NCI-H146 (cell line): ENCODE results near the gene ALDH1L1.

ENCODE experiments used
- DNase-seq: peaks from one replicate; lab custom pipeline; 2025; lab: John Stamatoyannopoulos, UW

Gene ALDH1L1

DNA sequence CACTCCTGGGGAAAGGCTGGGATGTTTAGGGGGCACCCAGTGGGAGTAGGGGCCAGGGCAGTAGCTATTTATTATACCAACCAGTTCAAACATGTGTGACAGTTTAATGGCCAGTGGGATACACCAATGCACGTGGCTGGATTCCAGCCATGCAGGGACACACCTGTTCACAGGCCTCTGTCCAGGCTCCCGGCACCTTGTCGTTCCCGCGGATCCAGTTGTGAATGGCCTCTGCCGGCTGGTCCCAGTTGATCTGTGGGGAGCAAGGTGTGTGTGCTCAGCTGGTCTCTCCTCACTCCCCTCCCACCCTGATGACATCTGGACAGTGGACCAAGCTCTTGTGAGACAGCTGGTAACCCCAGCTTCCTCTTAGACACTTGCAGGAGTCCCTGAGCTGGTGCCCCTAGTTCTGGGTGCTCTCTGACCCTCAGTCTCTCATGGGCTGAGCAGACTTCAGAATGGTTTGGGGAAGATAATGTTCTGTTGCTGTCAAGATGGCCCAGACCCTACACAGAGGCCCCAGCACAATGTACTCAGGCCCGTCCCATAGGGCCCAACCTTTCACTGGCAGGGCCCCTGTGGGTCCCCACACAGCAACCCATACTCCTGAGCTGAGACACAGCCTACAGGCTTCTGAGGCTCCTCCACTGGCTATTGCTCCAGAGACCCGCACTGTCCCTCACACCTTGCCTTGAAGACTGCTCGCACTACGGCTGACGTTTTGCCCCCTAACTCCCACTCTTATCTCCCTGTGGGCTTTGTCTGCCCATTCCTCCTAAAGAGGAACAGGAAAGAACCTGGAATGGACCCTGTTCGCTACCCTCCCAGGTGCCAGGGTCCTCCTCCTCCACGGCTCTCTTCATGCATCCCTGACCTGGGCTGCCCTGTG, 25.8 kb downstream of the ALDH1L1 start:
- DNase-seq, result no peak

DNA sequence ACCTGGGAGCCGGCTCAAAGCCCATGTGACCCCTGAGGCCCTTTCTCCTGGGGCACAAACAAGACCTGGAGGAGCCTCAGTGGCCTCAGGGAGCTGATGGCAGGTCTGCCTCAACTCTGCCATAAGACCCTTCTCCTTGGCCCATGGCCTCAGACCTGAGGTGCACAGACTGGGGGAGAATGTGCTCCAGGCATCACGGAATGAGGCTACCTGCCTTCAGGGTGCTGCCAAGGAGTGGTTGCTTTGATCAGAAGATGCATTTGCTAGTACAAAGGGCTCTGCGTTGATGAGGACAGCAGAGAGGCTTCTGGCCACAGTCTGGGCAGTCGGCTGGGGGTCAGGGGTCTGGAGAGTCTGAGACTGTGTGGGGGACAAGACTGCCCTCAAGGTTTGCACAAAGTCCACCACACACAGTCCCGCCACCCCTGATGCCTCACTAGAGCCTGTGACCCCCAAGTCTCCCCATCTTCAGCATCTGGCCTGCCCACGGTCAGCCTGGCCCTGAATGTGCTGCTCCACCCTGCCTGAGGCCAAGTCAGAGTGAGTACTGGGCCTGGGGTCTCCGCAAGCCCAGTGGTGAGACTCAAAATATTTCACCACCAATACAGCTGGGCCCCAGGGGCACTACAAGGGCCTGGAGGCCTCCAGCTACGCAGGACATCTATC, 26.6 kb downstream of the ALDH1L1 start:
- no peak for DNase-seq

DNA sequence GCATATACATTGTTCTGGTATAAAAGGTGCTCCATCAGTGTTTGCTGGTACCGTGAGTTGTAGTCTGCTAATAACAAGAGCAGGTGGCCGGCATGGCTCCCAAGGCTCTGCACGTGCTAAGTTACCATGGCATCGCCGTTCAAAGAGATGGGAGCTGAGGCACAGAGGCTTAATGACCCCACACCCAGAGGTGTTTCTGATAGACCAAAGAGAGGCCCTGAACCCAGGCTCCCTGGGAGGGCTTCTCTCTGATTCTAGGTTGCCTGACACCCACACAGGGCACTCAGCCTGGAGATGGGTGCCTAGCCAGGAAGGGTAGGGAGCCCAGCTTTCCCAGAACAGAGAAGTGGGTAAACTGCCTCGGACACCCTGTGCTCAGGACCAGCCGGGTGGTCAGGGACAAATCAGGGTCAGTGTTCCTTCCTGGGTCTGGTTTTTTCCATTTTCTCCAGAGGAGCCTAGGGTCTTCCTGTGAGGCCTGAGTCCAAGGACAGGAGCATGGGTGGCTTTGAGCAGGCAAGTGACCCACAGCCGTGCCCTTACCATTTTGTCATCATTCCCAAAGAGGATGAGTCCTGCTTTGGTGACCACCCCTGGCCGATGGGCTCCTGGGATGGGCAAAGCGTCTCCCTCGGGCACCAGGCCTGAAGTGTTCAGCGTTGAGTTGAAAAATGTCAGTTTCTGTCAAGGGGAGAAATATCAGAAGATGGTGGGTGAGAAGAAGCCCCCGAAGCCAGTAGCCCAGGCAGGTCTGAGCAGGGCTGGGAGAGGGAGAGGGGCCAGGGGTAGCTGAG, 27.3 kb downstream of the ALDH1L1 start:
- DNase-seq, result peak; percentile 25

DNA sequence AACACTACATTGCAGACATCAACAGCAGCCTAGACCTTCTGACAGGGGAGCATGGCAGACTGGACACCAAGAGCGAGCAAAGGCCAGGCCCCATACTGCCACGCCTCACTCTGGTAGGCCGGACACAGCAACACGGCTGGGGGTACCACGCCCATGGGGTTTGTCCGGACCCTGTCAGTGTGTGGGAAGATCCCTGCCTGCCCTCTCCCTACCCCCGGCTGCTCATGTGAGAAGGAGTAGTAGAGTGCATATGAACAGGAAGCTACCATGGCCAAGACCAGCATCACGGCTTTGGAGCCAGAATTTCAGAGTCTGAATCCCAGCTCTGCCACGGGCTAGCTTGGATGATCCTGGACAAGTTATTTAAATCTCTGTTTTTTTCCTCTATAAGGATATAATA, 27.9 kb downstream of the ALDH1L1 start:
- no peak for DNase-seq

DNA sequence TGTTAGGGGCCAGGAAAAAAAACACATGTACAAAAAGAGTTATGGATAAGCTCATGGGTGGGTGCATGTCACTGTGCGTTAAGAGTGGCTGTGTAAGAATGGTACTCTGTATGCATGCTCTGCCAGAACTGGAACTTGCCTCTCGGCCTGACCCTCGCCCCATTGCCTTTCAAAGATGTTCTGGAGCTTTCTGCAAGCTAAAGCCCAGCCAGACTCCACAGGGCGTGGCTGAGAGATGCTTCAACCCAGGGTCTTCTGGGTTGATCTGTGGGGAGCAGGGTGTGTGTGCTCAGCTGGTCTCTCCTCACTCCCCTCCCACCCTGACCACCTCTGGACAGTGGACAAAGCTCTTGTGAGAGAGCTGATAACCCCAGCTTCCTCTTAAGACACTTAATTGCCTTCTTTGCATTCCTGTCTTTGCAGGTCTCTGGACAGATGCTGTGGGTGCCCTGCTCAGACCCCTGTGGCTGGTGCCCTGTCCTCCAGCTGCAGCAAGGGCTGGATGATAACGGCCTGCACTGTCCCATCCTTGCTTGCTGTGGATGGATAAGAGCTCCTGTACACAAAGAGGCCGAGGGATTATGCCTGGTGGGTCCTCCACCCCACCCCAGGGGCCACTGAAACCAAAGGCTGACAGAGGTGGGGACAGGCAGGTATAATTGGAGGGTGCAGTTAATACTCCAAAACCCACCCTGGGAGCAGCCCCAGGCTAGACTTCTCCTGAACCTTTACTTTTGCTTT, 28.7 kb downstream of the ALDH1L1 start:
- DNase-seq, result no peak

DNA sequence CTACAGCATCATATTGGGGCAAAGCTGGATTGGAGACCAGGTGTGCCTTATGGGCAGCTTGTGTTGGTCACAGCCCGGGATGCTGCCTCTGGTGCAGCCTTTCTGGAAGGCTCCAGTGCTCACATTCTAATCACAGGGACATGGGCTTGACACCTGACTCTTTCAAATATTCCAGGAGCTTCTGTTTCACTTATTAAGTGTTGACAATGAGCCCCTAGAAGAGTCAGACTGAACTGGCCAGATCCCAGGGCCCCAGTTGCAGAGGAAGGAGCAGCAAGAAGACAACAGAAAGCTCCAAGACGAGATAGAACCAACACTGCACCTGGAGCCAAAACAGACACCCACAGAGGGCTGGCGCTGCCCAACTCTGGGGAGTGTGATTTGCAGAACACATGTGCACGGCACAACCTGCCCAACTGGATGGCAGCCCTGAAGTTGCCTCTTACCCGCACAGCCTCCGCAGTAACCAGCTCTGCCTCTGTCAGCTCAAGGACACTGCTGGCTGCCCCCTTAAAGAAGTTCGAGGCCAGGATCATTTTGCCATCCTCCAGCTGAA, 30.3 kb downstream of the ALDH1L1 start:
- DNase-seq, result no peak

DNA sequence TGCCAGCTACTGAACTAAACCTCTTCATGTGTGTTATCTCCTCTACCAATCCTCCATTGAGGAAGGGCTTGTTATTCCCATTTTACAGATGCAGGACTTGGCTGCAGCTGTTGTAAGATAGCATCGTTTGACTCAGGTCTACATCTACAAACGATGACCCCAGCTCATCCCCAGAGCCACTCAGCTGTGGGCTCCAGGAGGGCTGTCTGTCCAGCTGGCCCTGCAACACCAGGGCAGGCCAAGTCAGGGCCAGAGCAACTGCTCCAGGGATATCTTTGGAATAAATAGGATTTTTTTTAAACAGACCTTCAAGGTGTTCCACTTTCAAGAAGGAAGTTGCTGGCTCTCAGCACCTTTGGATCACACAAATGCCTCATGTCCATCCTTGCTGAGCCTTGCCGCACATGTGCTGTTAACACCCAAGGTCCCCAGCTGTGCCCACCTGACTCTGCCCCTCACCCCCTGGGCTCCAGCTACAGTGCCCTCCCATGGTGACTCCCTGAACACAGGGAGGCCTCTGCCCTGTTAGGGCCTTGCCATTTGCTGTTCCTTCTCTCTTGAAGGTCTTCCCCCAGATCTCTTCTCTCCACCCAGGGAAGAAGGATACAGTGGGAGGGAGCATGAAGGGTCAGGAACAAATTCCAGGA, 31.0 kb downstream of the ALDH1L1 start:
- no peak for DNase-seq

DNA sequence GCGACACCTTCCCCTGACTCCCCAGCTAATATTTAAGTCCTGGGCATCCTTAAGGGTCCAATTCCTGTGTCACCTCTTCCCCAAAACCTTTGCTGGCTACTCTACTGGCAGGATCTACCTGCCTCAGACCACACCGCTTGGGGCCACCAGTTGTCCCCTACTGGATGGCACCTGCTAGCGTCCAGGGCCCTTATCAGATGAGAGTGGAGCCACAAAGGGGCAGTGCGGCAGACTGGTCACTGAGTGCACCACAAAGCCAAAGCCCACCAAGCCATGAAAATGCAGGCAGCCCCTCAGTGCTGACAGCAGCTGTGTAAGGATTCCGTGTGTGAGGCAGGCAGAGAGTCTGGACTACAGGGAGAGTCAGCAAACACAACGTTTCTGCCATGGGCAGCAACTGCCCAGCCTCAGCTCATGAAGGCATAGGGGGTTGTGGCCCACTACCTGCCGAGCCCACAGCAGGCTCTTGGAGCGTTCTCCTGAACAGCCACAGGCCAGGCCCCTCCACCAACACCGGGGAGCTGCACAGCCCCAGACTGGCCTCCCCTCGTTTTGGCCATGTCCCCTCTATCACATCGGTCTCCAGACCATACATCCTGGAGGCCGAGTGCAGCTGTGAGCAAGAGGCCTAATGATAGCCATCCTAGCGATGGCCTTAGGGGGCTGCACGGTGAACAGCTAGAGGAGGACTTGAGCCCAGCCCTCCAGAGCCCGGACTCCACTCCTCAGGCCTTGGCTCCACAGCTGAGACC, 32.3 kb downstream of the ALDH1L1 start:
- no peak for DNase-seq

DNA sequence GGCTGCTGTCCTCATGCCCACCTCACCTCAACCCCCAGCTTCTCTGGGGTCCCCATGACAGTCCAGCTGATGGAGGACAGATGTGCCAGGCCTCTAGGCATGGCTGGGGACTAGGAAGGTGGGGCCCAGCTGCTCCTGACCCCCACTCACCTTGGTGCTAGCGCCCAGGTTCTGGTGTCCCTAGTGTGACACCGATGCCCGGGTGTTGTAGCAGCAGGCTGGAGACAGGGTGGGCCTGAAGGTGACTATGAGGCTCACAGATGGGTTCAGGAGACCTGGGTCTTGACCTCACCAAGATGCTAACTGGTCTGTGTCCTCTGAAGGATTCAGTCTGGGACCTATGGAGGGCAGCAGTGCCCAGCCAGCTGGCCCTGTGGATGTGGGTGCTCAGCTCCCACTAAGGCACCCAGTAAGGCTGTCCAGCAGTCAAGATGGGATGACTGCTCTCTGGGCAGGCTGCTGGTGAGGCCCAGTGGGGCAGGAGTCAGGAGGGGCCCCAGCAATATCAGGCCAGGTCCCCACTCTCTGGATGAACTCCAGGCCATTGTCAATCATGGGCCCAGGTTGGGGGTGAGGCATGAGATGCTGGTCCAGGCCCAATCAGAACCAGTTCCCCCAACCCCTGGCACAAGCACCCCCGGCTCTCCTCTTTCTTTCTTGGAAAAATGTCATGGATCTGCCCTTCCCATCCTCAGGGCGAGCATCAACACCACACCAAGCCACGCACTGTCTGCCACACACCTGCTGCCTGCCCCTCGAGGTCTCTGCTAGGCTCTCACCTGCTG, 33.0 kb downstream of the ALDH1L1 start:
- no peak for DNase-seq

DNA sequence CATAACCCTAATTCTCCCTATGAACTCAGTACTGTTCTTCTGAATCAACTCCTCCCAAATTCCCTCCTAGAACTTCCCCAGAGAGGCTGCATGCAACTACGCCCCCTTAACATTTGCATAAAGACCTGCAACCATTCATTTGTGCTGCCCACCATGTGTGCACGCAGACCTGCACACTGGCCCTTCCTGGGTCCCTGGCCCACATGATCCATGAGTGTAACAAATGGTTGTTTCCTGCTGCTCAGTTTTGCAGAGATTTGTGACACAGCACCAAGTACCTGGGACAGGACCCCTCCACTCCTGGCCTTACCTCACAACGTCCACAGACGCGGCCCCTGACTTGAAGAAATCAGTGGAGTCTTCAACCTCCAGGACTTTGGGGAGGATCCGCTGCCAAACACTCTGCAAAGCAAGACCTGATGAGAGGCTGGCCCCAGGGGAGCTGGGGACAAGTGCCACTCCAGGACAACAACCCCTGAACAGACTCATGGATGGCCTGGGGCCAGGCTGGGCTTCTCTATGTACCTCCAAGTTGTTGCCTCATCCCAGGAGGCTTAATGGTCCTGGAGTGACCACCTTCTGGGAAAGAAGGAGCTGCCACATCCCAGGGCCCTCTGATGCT, 33.8 kb downstream of the ALDH1L1 start:
- DNase-seq, result no peak

DNA sequence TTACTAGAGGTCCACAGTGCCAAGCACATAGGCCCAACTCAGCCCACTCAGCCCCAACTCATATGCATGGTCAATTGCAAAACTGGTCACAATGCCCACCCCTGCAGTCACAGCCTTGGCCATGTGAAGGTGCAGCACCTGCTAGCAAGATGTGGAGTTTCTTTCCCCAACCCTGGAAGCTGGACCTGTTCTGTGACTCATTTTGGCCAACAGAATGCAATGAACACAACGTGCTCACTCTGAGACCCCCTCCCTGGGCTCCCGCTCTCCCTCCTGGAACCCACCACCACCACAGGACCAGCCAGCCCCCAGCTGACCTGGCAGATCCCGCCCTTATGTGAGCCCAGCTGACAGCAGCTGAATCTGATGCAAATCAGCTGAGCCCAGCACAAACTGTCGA, 34.4 kb downstream of the ALDH1L1 start:
- DNase-seq, result no peak

DNA sequence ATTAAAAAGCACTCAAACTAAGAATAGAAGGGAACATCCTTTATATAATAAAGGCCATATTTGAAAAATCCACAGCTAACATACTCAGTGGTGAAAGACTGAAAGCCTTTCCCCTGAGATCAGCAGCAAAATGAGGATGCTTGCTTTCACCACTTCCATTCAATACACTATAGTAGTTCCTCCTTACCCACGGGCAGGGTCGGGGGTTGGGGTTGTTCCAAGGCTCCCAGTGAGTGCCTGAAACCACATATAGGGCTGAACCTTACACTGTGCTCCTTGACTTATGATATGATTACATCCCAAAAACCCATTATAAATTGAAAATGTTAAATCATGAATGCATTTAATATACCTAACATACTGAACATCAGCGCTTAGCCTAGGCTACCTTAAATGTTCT, 37.7 kb downstream of the ALDH1L1 start:
- DNase-seq, result no peak

DNA sequence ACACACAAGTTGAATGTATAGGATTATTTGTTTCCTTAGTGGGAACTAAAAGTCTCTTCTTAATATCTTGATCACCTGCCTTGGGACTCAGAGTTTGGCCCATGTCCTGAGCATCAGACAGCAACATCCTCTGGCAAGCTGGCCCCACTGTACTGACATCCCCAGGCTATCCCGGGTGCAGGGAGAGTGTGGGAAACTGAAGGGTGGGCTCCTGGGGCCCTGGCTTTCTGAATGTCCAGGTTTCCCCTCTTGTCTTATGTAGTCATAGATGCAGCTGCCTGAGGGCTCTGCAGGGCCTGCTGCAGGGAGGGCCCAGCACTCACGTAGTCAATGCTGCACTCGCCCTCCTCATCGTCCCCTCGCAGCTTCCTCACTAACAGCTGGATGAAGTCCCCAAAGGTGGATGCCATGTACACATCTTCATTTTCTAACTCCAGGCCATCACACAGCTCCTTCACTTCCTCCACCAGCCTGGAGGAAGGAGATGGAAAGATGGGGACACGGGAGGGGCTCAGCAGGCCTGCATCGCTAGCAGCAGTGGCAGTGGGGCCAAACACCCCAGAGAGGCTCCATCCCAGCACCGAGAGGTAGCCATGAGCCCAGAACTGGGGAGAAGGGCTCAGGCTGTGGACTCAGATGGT, 42.8 kb downstream of the ALDH1L1 start:
- DNase-seq, result no peak

DNA sequence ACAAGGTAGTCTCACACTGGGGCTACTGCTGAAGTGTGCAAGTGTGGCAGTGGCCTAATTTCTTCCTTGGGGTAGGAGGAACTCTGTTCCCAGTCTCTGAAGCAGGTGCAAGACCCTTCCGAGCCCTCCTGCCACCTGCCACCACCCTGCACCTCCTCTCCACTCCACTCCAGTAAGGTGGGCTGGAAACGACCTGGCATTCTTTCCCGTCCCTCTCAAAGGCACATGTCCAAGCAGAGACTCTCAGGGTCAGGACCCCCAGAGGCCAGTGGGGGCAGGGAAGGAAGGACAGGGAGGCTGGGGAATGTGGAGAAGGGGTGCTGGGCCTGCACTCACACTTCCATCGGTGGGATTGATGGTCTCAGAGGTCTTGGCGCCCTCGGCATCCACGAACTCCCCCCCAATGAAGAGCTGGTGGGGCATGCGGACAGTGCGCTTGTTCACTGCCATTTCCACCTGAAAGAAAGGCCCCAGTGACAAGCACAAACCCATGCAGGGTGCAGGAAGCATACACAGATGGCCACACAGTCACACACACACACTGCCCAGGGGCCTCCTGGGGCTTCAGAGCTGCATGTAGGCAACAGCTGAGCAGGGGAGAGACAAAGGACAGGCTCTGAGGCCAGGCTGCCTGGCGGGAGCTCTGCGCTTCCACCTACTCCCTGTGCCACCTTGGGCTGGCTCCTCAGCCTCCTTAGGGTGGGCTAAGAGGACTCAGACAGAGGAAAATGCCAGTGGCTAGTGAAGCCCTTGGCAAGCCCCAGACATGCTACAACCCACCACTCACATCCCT, 43.8 kb downstream of the ALDH1L1 start:
- DNase-seq, result peak; percentile 20

DNA sequence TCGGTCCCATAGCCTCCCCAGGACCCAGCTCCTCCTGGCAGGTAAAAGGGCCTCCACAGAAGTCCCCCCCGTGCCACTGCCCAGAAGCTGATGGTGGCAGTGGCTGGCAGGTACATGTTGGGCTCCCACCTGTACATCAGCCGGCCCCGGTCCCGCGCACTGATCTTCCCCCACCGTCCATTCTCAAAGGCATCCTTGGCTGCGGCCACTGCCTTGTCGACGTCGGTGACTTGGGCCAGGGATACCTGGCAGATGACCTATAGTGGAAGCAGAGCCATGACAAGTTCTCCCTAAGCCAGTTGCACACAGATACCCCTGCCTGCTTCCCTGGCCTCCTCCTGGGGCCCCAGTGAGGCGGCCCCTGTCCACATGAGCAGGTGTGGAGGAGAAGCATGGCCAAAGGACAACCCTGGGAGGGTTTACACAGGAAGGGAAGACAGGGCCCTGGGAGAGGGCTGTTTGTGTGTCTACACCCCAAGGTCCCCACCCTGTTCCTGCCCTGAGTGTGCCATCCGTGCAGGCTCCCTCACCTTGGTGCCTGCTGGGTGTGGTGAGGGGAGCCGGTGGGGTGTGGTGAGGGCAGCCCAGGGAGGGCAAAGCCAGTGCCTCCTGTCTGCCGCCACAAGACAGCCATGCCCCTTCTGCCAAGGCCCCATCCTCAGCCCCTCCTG, 44.8 kb downstream of the ALDH1L1 start:
- no peak for DNase-seq

DNA sequence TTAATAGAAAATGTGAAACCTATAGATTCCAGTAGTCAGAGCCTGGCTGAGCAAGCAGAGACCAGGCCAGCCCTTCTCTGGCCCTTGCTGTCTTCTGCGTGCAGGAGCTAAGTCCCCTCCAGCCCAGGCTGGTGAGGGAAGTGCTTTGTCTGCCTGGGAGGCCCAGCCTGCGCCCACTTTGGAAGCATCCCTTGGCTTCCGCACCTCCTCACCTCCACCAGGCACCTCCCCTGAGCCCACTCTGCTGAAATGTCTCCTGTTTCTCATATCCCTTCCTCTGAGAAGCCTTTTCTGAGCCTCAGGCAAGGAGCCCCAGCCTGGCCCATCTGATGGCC, 45.3 kb downstream of the ALDH1L1 start:
- no peak for DNase-seq

DNA sequence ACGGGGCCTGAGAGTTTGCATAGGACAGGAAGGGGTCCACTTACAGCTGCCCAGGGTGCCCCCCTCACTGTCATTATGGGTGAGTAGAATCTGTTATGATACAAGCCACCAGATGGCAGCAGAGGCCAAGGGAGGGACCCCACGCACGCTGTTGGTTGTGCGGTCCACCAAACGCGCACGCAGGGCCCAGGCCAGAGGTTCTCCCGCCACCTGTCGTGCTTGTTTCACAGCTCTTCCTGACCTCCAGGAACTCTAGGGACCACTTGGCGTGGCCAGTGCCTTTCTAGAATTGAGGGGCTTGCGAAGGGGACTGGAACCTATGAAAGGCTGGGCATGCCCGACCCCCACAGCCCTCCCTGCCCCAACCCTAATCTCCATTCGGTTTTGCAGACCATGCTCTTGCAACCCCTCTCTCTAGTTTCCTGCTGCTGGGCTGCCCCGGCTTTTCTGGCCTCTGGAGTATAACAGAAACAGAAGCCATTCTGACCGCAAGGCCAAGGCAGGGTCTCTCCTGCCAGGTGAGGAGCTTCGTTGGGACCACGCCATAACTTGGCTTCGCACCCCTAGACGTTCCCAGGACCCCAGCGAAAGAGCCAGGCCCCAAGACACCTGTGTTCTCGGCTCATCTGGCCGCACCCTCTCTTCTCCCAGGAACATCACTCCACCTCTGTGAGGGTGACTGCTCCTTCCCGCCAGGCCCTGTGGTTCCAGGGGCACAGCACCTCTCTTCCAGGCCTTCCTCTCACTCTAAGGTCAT, 46.0 kb downstream of the ALDH1L1 start:
- DNase-seq, result peak; percentile 68
